DOHH2 (cell line): ENCODE data around the gene NAP1L4.

Experiments
- CTCF ChIP-seq: fragments of 200-600 bp; sonication (generic); IDR thresholded peaks from one replicate; pipeline ENCODE4 v1.5.1; 2014; ENCODE audit warnings: antibody characterized with exemption, mild to moderate bottlenecking, low read depth, low read length; ENCODE audit not compliant: poor library complexity, severe bottlenecking
- EZH2phosphoT487 ChIP-seq: fragments of 200-600 bp; sonication (generic); IDR thresholded peaks from 2 replicates; pipeline ENCODE4 v1.6.1; 2017; ENCODE audit warnings: borderline replicate concordance, mild to moderate bottlenecking, antibody characterized with exemption, low read length, moderate library complexity, mixed read lengths

GRCh38 chr11:2951231-2952110 lies 40.7 kb downstream of the NAP1L4 start:
- TF ChIP-seq CTCF (no peak), EZH2phosphoT487 (no peak)
